Measurements from ENCODE around the gene TMEM131L. TPM values are rescaled to one million over a fixed set of nuclear protein-coding genes. Genes with fewer than 3 reads are reported as not detected.

TMEM131L gene
- total and polyA plus RNA-seq, 2 donors (not counting 3 experiments of a cell fraction or from before 2014, with no cell fraction given), result 7.7 to 21.2 TPM

DNA sequence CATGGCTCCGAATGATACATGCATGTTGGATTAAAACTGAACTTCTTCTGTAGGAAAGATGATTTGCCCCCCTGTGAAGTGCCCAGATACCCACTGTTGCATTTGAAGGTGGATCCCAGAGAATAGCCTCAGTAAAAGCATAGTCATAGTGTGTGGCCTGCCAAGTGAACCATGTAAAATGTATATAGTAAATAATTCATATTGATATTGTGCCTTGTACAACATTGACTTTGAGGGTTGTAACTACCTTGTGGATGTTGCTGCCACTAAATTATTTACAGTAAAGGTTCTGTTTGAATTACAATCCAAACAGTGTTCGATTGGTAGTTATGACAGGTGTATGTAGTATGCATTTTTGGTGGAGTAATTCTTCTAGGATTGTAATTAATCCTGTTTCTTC is 19.2 kb downstream of the TMEM131L start:
- POLR2A ChIA-PET, result no interaction called here
- intact Hi-C loops (cut with micrococcal nuclease), result loop anchor here (5.0 kb wide), 1 partner anchor 47 kb away; no protein-coding TSS in a partner anchor
- no peak overlapping the region for H3K9ac ChIP-seq (replicated peaks; ENCODE audit: extremely low read depth, insufficient read depth, low read length)

DNA sequence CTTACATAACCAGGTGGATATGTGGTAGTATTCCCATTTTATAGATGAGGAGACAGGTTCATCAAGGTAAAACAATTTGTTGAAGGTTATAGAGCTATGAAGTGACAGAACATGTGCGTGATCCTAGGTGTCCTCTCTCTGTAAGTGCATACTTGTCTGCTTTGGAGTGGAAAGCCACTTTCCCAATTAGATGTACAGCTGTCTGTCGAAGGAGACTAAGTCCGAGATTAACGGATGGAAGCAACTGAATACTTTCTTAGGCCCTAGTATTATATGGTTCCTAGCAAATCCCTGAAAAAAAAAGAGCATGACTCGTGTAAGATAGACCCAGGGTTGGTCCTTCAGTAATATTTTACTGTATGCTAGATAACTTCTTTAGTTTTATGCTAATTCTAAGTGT is 19.7 kb downstream of the TMEM131L start:
- H3K27me3 ChIP-seq (ENCODE audit: control insufficient read depth in 2 of 2, insufficient read depth in 2 of 2, low read length in 2 of 2), result no peaks in the 10 kb centered on the region
- TF ChIP-seq JUN (IDR thresholded peaks at IDR 0.05; ENCODE audit: borderline replicate concordance, insufficient read depth, insufficient read length, low read depth) (no peak), POLR2A (IDR thresholded peaks at IDR 0.05; ENCODE audit: low read depth, low read length) (no peak), FOS (IDR thresholded peaks at IDR 0.05; ENCODE audit: borderline replicate concordance, insufficient read depth, low read length) (no peak), EZH2 (IDR thresholded peaks at IDR 0.05; ENCODE audit: borderline replicate concordance, low read depth, low read length, severe bottlenecking) (no peak), MYC (IDR thresholded peaks at IDR 0.05; ENCODE audit: low read depth, low read length) (no peak), GATA2 (IDR thresholded peaks at IDR 0.05; ENCODE audit: insufficient read depth, insufficient read length, low read depth, low read length) (no peak), POLR2AphosphoS5 (IDR thresholded peaks at IDR 0.05; ENCODE audit: insufficient read depth, low read depth, low read length) (no peak)
- TF ChIP-seq, protein P1, sequence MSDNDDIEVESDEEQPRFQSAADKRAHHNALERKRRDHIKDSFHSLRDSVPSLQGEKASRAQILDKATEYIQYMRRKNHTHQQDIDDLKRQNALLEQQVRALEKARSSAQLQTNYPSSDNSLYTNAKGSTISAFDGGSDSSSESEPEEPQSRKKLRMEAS (IDR thresholded peaks at IDR 0.05; ENCODE audit: insufficient read depth, insufficient read length), result no peak
- TF ChIP-seq, protein P2, sequence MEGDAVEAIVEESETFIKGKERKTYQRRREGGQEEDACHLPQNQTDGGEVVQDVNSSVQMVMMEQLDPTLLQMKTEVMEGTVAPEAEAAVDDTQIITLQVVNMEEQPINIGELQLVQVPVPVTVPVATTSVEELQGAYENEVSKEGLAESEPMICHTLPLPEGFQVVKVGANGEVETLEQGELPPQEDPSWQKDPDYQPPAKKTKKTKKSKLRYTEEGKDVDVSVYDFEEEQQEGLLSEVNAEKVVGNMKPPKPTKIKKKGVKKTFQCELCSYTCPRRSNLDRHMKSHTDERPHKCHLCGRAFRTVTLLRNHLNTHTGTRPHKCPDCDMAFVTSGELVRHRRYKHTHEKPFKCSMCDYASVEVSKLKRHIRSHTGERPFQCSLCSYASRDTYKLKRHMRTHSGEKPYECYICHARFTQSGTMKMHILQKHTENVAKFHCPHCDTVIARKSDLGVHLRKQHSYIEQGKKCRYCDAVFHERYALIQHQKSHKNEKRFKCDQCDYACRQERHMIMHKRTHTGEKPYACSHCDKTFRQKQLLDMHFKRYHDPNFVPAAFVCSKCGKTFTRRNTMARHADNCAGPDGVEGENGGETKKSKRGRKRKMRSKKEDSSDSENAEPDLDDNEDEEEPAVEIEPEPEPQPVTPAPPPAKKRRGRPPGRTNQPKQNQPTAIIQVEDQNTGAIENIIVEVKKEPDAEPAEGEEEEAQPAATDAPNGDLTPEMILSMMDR (IDR thresholded peaks at IDR 0.05; ENCODE audit: extremely low read depth in 1 of 2, insufficient read depth in 1 of 2, low read depth in 1 of 2, low read length in 2 of 2), result no peak
- H3K79me2 ChIP-seq (ENCODE audit: control insufficient read depth, insufficient read depth, low read length), result peaks cover 6% of the 10 kb centered on the region
- no peak for FAIRE-seq
- no peak overlapping the region for H3K4me2 ChIP-seq (ENCODE audit: insufficient read depth, low read length)
- dilution Hi-C loops (cut with MboI; ENCODE audit: extremely low pct_ligation_motif_present, low sequenced_read_pairs) (no loop called here), intact Hi-C loops (cut with micrococcal nuclease) (loop anchor here (2.0 to 5.0 kb wide), 2 partner anchors 46 to 53 kb away; no protein-coding TSS in a partner anchor)
- H3K27ac ChIP-seq (ENCODE audit: insufficient read depth, low read depth, low read length), result no peak overlapping the region
- H3K9ac ChIP-seq (replicated peaks; ENCODE audit: extremely low read depth, insufficient read depth, low read length), result no peak overlapping the region
- no peak overlapping the region for H2AFZ ChIP-seq (ENCODE audit: low read depth, low read length)
- no peaks in the 10 kb centered on the region for H3K9me3 ChIP-seq (replicated peaks; ENCODE audit: control insufficient read depth, insufficient read depth, low read length)
- DNase-seq (ENCODE audit: low read depth, low spot score), result no peak
- no peaks in the 10 kb centered on the region for H3K9me1 ChIP-seq (replicated peaks; ENCODE audit: control insufficient read depth, extremely low read depth, insufficient read depth, low read length)
- no peaks in the 10 kb centered on the region for H4K20me1 ChIP-seq (replicated peaks; ENCODE audit: control insufficient read depth, extremely low read depth, insufficient read depth, low read length)
- no peaks in the 10 kb centered on the region for H3K36me3 ChIP-seq (ENCODE audit: control insufficient read depth in 2 of 2, extremely low read depth in 1 of 2, insufficient read depth in 2 of 2, low read length in 2 of 2)
- no peak overlapping the region for H3K4me3 ChIP-seq (replicated peaks in 1 of 3; ENCODE audit: insufficient read depth in 1 of 3, low read depth in 1 of 3, low read length in 3 of 3)
- POLR2A ChIA-PET, result no interaction called here
- peaks cover 28% of the 10 kb centered on the region for H3K4me1 ChIP-seq (ENCODE audit: control insufficient read depth, extremely low read depth, insufficient read depth, low read length)
- CTCF ChIA-PET, result interaction anchor here (0.8 to 2.3 kb wide), 10 partner anchors 8 to 142 kb away, joined by 3 to 15 read pairs (median 4); partner anchors contain the start of gene TMEM131L
- no TSS peak for BruUV-seq (replicated peaks)

More for the DNA sequence above, 19.2 kb downstream of the TMEM131L start:
- TF ChIP-seq EZH2 (IDR thresholded peaks at IDR 0.05; ENCODE audit: borderline replicate concordance, low read depth, low read length, severe bottlenecking) (no peak), MYC (IDR thresholded peaks at IDR 0.05; ENCODE audit: low read depth, low read length) (no peak)
- Histone ChIP-seq H3K79me2 (ENCODE audit: control insufficient read depth, insufficient read depth, low read length) (peaks cover 5% of the 10 kb centered on the region), H3K9me1 (replicated peaks; ENCODE audit: control insufficient read depth, extremely low read depth, insufficient read depth, low read length) (no peaks in the 10 kb centered on the region), H3K27ac (ENCODE audit: insufficient read depth, low read depth, low read length) (no peak overlapping the region), H3K4me2 (ENCODE audit: insufficient read depth, low read length) (no peak overlapping the region), H3K9me3 (replicated peaks; ENCODE audit: control insufficient read depth, insufficient read depth, low read length) (no peaks in the 10 kb centered on the region), H2AFZ (ENCODE audit: low read depth, low read length) (no peak overlapping the region), H4K20me1 (replicated peaks; ENCODE audit: control insufficient read depth, extremely low read depth, insufficient read depth, low read length) (no peaks in the 10 kb centered on the region), H3K36me3 (ENCODE audit: control insufficient read depth in 2 of 2, extremely low read depth in 1 of 2, insufficient read depth in 2 of 2, low read length in 2 of 2) (no peaks in the 10 kb centered on the region), H3K4me1 (ENCODE audit: control insufficient read depth, extremely low read depth, insufficient read depth, low read length) (peaks cover 26% of the 10 kb centered on the region), H3K27me3 (ENCODE audit: control insufficient read depth in 2 of 2, insufficient read depth in 2 of 2, low read length in 2 of 2) (no peaks in the 10 kb centered on the region), H3K4me3 (replicated peaks in 1 of 3; ENCODE audit: insufficient read depth in 1 of 3, low read depth in 1 of 3, low read length in 3 of 3) (no peak overlapping the region)
- no TSS peak for BruUV-seq (replicated peaks)
- CTCF ChIA-PET, result interaction anchor here (1.3 to 2.3 kb wide), 4 partner anchors 8 to 89 kb away, joined by 4 to 15 read pairs (median 7); partner anchors contain the start of gene TMEM131L
- FAIRE-seq (no peak), DNase-seq (ENCODE audit: low read depth, low spot score) (no peak)
- dilution Hi-C loops (cut with MboI; ENCODE audit: extremely low pct_ligation_motif_present, low sequenced_read_pairs), result no loop called here

All from endothelial cell of umbilical vein (primary cell).